ENCODE measurements around the gene ABCA7.

The ABCA7 gene

DNA sequence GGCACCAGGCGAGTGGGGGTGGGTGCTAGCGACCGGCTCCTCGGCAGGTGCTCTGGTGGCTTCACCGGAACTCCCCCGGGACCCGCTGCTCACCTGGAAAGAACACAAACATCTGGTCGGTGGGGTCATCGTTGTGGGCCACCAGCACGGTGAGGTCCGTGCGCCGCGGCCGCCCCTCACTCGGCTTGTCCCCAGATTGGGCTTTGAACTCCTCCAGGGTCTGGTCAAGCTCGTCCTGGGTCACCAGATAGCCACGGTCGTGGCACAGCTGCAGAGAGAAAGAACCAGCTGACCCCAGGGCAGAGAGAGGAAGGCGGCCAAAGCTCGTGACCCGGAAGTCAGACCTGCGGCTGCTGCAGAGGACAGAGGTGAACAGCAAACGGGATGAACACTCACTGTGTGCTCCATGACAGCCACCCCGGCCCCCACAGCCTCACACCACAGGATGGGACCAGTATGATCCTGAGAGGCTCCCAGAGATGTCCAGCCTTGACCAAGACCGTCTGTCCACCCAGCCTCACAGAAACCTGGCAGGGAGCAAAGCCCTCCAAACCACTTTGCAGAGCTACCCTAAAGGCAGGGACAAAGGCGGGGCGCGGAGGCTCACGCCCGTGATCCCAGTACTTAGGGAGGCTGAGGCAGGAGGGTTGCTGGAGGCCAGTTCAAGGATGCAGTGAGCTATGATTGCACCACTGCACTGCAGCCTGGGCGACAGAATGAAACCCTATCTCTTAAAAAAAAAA, 54.1 kb downstream of the ABCA7 start:
- Mint-ChIP-seq H3K9me3 (peaks cover 3% of the 10 kb centered on the region), H3K4me1 (ENCODE audit: low read depth) (peaks cover 27% of the 10 kb centered on the region)

DNA sequence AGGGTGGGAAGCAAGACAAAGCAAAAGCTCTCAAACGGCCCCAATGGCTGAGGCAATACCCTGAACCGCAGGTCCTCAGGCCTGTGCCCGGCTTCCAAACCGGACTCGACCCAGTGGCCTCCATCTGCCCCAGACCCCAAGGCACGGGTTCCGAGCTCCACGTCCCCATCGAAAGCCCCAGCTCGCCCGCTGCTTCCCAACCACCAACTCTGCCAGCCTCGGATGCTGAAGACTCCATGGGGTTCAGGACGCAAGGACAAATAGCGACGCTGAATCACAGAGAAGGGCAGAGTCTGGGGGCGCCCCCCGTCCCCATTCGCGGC, 54.7 kb downstream of the ABCA7 start:
- Mint-ChIP-seq H3K27me3 (ENCODE audit: low read depth) (no peaks in the 10 kb centered on the region), H3K4me1 (ENCODE audit: low read depth) (peaks cover 31% of the 10 kb centered on the region), H3K36me3 (ENCODE audit: low read depth) (peaks cover 14% of the 10 kb centered on the region), H3K27ac (peak overlapping the region; percentile 52), H3K9me3 (peaks cover 4% of the 10 kb centered on the region), H3K4me3 (peak overlapping the region; percentile 93)

More for the DNA sequence above, 54.1 kb downstream of the ABCA7 start:
- Mint-ChIP-seq H3K36me3 (ENCODE audit: low read depth) (peaks cover 11% of the 10 kb centered on the region), H3K27ac (peak overlapping the region; percentile 52), H3K4me3 (peak overlapping the region; percentile 93), H3K27me3 (ENCODE audit: low read depth) (no peaks in the 10 kb centered on the region)

DNA sequence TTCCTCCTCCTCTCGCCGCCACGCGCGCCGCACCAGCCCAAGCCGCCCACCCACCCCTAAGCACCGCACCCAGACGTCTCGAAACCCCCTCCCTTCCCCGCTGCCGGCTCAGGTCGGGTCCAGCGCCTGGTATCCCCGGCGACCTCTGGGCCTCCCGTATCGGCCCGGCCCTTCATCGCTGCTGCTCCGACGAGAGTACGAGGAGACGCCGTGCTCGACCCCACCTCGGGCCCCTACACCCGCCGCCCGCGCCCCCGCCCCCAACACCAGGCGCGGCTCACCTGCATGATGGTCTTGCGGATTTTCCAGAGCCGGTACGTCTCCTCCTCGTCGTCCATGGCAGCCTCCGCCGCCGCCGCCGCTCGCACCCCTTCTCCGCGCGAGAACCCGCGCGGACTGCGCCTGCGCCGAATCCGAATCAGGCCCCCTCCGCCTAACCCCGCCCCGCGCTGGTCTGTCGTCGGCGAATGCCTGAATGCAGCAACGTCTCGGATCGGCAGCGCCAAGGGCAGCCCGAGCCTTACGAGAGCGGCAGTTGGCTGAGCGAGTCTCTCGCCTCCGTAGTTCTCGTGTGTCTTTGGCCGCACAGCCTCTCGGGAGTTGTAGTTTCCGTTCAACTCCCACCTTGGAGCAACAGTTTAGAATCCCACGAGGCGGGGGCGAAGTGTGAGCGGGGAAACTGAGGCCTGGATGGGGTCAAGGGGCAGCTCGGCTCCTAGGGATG, 55.2 kb downstream of the ABCA7 start, which contains the start of gene POLR2E:
Gene POLR2E, minus strand, starts transcription at position 398 of the 724 bp plus-strand sequence. Its CDS starts 60 bp downstream, at position 338.
- Mint-ChIP-seq H3K27ac (peak within 1 kb of the TSS; percentile 89), H3K4me1 (ENCODE audit: low read depth) (peaks cover 35% of the 10 kb centered on the region), H3K9me3 (peaks cover 8% of the 10 kb centered on the region), H3K27me3 (ENCODE audit: low read depth) (no peaks in the 10 kb centered on the region), H3K4me3 (peak within 1 kb of the TSS; percentile 93), H3K36me3 (ENCODE audit: low read depth) (peaks cover 17% of the 10 kb centered on the region)

DNA sequence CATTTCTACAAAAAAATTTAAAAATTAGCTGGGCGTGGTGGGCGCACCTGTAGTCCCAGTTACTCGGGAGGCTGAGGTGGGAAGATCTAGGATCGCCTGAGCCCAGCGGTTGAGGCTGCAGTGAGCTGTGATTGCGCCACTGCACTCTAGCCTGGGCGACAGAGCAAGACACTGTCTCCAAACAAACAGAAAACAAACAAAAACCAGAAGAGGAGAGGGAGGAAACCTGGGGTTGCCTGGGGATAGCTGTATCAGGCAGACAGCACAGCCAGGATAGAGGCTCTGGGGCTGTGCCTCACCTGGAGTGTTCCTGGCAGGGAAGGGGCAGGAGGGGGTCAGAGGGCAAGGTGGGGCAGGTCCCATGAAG, 57.9 kb downstream of the ABCA7 start:
- H3K9me3 Mint-ChIP-seq: peaks cover 8% of the 10 kb centered on the region
- peaks cover 48% of the 10 kb centered on the region for H3K4me1 Mint-ChIP-seq (ENCODE audit: low read depth)
- H3K4me3 Mint-ChIP-seq: peak overlapping the region; percentile 7
- peak overlapping the region; percentile 42 for H3K27ac Mint-ChIP-seq
- peaks cover 17% of the 10 kb centered on the region for H3K36me3 Mint-ChIP-seq (ENCODE audit: low read depth)
- no peaks in the 10 kb centered on the region for H3K27me3 Mint-ChIP-seq (ENCODE audit: low read depth)

DNA sequence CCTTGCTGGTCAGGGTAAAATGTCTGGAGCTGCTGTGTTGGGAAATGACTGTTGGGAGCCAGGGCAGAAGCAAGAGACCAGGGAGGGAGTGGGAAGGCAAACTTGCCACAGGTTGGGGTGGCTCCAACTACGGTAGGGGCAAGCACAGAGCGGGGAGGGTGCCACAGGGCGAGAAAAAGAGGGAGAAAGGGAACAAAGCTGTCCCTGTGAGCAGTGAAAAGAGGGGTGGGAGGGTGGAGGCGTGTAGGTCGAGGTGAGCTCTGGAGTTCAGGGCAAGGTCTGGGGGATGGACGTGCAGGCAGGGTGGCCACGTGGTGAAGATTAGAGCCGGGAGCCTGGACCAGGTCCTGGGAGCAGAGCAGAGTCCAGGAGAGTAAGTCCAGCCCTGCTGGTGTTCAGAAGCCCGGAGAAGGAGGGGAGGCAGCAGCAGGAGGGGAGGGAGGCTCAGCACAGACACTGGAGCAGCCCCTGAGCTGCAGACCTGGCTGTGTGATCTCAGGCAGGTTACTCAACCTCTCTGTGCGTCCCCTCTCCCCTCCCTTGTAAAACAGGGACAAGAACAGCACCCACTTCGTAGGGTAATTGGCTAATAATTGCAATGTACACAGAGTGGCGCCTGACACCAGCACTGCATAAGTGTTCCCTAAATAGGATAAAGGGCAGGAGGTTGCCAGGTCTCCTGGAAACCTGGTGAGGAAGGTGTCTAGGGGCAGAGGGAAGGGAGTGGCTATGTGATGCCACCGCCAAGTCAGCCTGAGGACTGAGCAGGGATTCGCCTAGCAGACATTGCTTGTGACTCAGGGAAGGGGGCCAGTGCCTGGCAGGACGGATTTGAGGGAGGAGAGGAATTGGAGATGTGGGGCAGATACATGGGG, 58.5 kb downstream of the ABCA7 start:
- peaks cover 15% of the 10 kb centered on the region for H3K36me3 Mint-ChIP-seq (ENCODE audit: low read depth)
- no peaks in the 10 kb centered on the region for H3K27me3 Mint-ChIP-seq (ENCODE audit: low read depth)
- H3K4me3 Mint-ChIP-seq: peak overlapping the region; percentile 54
- peaks cover 48% of the 10 kb centered on the region for H3K4me1 Mint-ChIP-seq (ENCODE audit: low read depth)
- peaks cover 8% of the 10 kb centered on the region for H3K9me3 Mint-ChIP-seq
- peak overlapping the region; percentile 90 for H3K27ac Mint-ChIP-seq

DNA sequence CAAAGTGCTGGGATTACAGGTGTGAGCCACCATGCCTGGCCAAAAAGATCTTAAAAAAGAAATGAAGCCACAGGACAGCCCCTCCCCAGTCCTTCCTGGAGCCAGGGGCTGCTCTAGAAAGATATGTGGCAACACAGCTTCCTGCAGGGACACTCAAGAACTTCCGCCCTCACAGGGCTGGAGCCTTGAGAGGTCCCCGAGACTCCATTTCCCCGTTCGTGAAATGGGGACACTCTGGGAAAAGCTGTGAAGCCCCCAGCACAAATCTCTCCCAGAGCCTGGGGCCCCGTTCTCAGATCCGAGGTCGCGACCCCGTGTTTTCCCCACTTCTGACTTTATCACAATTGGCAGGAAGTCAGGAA, 61.4 kb downstream of the ABCA7 start:
- Mint-ChIP-seq H3K4me1 (ENCODE audit: low read depth) (peaks cover 38% of the 10 kb centered on the region), H3K36me3 (ENCODE audit: low read depth) (peaks cover 13% of the 10 kb centered on the region), H3K27ac (peak overlapping the region; percentile 72), H3K9me3 (peaks cover 8% of the 10 kb centered on the region), H3K27me3 (ENCODE audit: low read depth) (no peaks in the 10 kb centered on the region), H3K4me3 (no peak overlapping the region)

DNA sequence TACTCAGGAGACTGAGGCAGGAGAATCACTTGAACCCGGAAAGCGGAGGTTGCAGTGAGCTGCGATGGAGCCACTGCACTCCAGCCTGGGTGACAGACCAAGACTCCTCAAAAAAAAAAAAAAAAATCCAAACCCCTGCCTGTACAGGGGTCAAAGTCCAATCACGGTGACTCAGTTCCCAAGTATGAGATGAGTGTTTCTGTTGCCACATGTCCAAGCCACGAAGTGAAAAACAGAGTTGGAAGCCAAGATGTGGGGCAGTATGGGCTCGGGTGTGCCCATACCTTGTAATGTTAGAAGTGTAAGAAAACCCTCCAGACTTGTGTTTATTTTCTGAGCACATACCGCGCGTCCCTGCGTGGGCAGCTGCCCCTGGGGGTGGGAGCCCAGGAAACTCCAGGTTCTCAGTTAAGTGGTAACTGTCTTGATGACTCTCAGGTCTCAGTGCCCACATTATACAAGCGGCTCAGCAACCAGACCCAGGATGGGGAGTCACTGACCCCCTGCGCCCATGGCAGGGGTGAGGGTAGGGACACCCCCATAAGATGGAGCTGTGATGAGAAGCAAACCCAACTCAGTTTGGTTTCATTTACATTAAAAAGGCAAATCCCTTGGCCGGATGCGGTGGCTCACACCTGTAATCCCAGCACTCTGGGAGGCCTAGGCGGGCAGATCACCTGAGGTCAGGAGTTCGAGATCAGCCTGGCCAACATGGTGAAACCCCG, 62.7 kb downstream of the ABCA7 start:
- peak overlapping the region; percentile 37 for H3K4me3 Mint-ChIP-seq
- peak overlapping the region; percentile 59 for H3K27ac Mint-ChIP-seq
- no peaks in the 10 kb centered on the region for H3K27me3 Mint-ChIP-seq (ENCODE audit: low read depth)
- H3K36me3 Mint-ChIP-seq (ENCODE audit: low read depth): peaks cover 17% of the 10 kb centered on the region
- peaks cover 36% of the 10 kb centered on the region for H3K4me1 Mint-ChIP-seq (ENCODE audit: low read depth)
- H3K9me3 Mint-ChIP-seq: peaks cover 8% of the 10 kb centered on the region

DNA sequence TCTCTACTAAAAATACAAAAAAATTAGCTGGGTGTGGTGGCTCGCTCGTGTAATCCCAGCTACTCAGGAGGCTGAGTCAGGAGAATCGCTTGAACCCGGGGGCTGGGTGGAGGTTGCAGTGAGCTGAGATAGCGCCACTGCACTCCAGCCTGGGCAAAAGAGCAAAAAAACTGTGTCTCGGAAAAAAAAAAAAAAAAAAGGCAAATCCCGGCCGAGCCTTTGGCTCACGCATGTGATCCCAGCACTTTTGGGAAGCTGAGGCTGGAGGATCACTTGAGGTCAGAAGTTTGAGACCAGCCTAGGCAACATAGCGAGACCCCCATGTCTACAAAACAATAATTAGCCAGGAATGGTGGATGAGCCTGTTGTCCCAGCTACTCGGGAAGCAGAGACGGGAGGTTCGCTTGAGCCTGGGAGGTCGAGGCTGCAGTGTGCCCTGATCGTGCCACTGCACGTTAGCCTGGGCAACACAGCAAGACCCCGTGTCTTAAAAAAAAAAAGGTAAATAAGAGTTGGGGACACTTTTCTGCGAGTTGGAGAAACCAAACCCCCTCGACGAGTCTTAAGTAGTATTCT, 63.3 kb downstream of the ABCA7 start:
- no peaks in the 10 kb centered on the region for H3K27me3 Mint-ChIP-seq (ENCODE audit: low read depth)
- H3K4me3 Mint-ChIP-seq: peak overlapping the region; percentile 53
- H3K27ac Mint-ChIP-seq: peak overlapping the region; percentile 59
- peaks cover 31% of the 10 kb centered on the region for H3K4me1 Mint-ChIP-seq (ENCODE audit: low read depth)
- H3K9me3 Mint-ChIP-seq: peaks cover 8% of the 10 kb centered on the region
- peaks cover 17% of the 10 kb centered on the region for H3K36me3 Mint-ChIP-seq (ENCODE audit: low read depth)

DNA sequence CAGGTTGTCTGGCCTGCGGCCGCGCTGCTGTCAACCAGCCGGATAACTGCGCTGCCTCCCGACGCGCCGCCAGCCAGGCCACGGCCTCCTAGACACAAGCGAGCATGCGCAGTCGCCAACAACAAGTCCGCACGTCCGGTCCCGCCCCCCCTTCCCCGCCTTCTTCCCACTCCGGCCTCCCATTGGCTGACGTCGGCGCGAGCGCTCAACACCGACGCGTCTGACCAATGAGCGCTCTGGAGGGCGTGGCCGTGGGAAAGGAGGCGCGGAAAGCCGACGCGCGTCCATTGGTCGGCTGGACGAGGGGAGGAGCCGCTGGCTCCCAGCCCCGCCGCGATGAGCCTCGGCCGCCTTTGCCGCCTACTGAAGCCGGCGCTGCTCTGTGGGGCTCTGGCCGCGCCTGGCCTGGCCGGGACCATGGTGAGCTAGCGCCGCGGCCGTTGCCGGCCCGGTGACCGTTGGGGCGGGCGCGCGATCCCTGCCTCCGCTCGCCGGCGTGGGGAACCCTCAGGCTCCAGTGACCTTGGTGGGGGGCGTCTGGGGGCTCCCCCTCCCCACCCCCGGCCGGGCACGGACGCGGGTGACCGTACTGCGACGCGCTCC, 63.9 kb downstream of the ABCA7 start, which contains the start of gene GPX4:
Gene GPX4, plus strand, starts transcription at position 287 of the 603 bp plus-strand sequence. Its CDS starts 50 bp downstream, at position 337.
- Mint-ChIP-seq H3K4me1 (ENCODE audit: low read depth) (peaks cover 28% of the 10 kb centered on the region), H3K27ac (peak within 1 kb of the TSS; percentile 59), H3K36me3 (ENCODE audit: low read depth) (peaks cover 14% of the 10 kb centered on the region), H3K4me3 (peak within 1 kb of the TSS; percentile 67), H3K27me3 (ENCODE audit: low read depth) (no peaks in the 10 kb centered on the region), H3K9me3 (peaks cover 6% of the 10 kb centered on the region)

DNA sequence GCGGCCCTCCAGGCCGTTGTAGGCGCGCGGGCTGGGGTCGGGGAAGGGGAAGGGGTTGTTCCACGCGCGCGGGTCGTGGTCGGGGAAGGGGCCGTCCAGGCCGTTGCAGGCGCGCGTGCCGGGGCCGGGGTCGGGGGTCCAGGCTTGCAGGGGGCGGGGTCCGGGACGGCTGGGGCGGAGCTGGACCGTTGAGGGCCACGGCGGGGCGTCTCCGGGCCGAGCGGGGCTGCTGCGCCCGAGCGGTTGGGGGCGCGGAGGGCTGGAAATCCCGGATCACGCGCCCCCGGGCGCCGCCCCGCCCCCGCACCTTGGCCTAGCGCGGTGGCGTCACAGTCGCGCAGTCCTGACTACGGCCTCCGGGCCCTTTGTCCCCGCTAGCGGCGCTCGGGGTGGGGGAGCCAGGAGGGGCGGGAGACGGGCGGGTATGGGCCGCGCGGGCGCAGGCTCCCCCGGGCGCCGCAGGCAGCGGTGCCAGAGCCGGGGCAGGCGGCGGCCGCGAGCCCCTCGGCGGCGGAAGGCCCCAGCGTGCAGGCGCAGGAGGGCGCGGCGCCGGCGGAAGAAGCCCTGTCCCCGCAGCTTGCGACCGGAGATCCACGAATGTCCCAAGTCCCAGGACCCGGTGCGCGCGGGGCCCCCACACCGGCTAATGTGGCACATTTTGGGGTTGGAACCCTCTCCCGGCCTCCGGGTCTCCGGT, 64.6 kb downstream of the ABCA7 start:
- peaks cover 24% of the 10 kb centered on the region for H3K4me1 Mint-ChIP-seq (ENCODE audit: low read depth)
- peaks cover 11% of the 10 kb centered on the region for H3K36me3 Mint-ChIP-seq (ENCODE audit: low read depth)
- H3K27me3 Mint-ChIP-seq (ENCODE audit: low read depth): no peaks in the 10 kb centered on the region
- H3K27ac Mint-ChIP-seq: no peak overlapping the region
- peak overlapping the region; percentile 67 for H3K4me3 Mint-ChIP-seq
- peaks cover 6% of the 10 kb centered on the region for H3K9me3 Mint-ChIP-seq

DNA sequence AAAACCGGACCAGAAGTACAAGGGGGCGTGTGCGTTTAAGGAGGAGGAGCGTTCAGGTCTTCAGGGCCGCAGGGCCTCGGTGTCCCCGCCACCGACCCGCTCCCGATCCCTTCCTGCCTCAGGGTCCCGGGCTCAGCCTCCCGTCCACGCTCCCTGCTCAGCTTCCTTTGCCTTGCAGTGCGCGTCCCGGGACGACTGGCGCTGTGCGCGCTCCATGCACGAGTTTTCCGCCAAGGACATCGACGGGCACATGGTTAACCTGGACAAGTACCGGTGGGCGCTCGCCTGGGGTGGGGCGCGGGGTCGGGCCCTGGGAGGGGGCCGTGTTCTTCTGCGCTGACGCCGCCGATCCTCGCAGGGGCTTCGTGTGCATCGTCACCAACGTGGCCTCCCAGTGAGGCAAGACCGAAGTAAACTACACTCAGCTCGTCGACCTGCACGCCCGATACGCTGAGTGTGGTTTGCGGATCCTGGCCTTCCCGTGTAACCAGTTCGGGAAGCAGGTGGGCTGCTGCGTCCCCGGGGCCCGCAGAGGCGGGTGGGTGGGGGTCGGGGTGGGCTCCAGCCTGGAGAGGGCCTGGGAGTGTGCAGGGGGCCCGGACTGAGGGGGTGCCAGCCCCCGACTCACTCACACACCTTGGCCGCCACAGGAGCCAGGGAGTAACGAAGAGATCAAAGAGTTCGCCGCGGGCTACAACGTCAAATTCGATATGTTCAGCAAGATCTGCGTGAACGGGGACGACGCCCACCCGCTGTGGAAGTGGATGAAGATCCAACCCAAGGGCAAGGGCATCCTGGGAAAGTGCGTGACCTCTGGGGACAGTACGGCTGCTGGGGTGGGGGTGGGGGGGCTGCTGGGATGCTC, 65.3 kb downstream of the ABCA7 start:
- Mint-ChIP-seq H3K9me3 (no peaks in the 10 kb centered on the region), H3K27ac (no peak overlapping the region), H3K4me3 (peak overlapping the region; percentile 67), H3K36me3 (ENCODE audit: low read depth) (peaks cover 7% of the 10 kb centered on the region), H3K27me3 (ENCODE audit: low read depth) (no peaks in the 10 kb centered on the region), H3K4me1 (ENCODE audit: low read depth) (peaks cover 19% of the 10 kb centered on the region)

Measured in T-helper 1 cell treated with Interleukin-12 subunit alpha and Interleukin-12 subunit beta and Interleukin-4 antibody, amounts not matched to agents 30 μg/mL and 1 μg/mL, for 36 hours (primary cell).